ENCODE measurements around the gene COL6A1. TPM values are rescaled to one million over a fixed set of nuclear protein-coding genes. Genes with fewer than 3 reads are reported as not detected.

Gene COL6A1
- total RNA-seq, 1 experiment from 2014 or later = 193 TPM

- no peak overlapping the region for H3K9ac ChIP-seq (ENCODE audit: extremely low read depth, insufficient read length, low read length)
- no peak overlapping the region for H4K8ac ChIP-seq (replicated peaks; ENCODE audit: insufficient read length, low read depth, low read length)
- H3K56ac ChIP-seq (ENCODE audit: insufficient read length, low read depth, low read length) = no peak overlapping the region
- H3K27ac Mint-ChIP-seq = no peak overlapping the region
- no peak overlapping the region for H2BK15ac ChIP-seq (ENCODE audit: low read depth, low read length)
- H4K91ac ChIP-seq (ENCODE audit: insufficient read length, low read depth, low read length) = no peak overlapping the region
- H2AFZ ChIP-seq (ENCODE audit: low read length) = no peak overlapping the region
- H3K23ac ChIP-seq (ENCODE audit: insufficient read length, low read depth, low read length) = no peak overlapping the region
- H3K4me2 ChIP-seq (ENCODE audit: insufficient read depth, insufficient read length, low read length) = no peak overlapping the region
- H3K9me3 ChIP-seq (ENCODE audit: control insufficient read depth, low read depth, low read length) = no peaks in the 10 kb centered on the region
- no peak overlapping the region for H3K27ac ChIP-seq (ENCODE audit: insufficient read length, low read depth, low read length)
- no peak overlapping the region for H3T11ph ChIP-seq (ENCODE audit: low read length)
- no peaks in the 10 kb centered on the region for H3K79me1 ChIP-seq (ENCODE audit: insufficient read depth, low read depth, low read length, poor library complexity, severe bottlenecking)
- H2BK5ac ChIP-seq (ENCODE audit: insufficient read length, low read length) = no peak overlapping the region
- peaks cover 14 to 22% of the 10 kb centered on the region in 2 experiments for H3K4me1 Mint-ChIP-seq
- DNase-seq = no peak
- H3K9me3 Mint-ChIP-seq = no peaks in the 10 kb centered on the region; a peak in 1 of 5 replicates
- H2BK120ac ChIP-seq (ENCODE audit: low read depth, low read length, poor library complexity, severe bottlenecking) = no peak overlapping the region
- H4K20me1 ChIP-seq (ENCODE audit: control insufficient read depth, insufficient read depth, insufficient read length) = no peaks in the 10 kb centered on the region
- H3K18ac ChIP-seq (ENCODE audit: insufficient read length, low read depth, low read length) = no peak overlapping the region
- no peaks in the 10 kb centered on the region for H3K79me2 ChIP-seq (ENCODE audit: insufficient read depth, low read length)
- no peak overlapping the region for H2BK20ac ChIP-seq (ENCODE audit: low read depth, low read length, poor library complexity, severe bottlenecking)
- no peaks in the 10 kb centered on the region for H3K23me2 ChIP-seq (ENCODE audit: insufficient read length, low read depth, low read length, poor library complexity, severe bottlenecking)
- no peak overlapping the region for H4K5ac ChIP-seq (ENCODE audit: insufficient read length, low read depth, low read length)
- H3K4me1 ChIP-seq (ENCODE audit: insufficient read depth, low read length) = no peaks in the 10 kb centered on the region
- H3K4ac ChIP-seq (ENCODE audit: low read depth, low read length) = no peak overlapping the region
- H2AK5ac ChIP-seq (ENCODE audit: insufficient read length, low read length) = no peak overlapping the region
- H3K4me3 Mint-ChIP-seq = no peak overlapping the region; a peak in 1 of 5 replicates
- H3K36me3 Mint-ChIP-seq (ENCODE audit: insufficient read depth in 1 of 3, low read depth in 3 of 3) = no peaks in the 10 kb centered on the region
- no peak overlapping the region for H3K14ac ChIP-seq (ENCODE audit: insufficient read depth, low read length)
- WGBS (ENCODE audit: extremely low coverage, insufficient read length, low lambda C conversion rate) = no CpG with 5 or more reads among the region's 16 CpGs
- no peaks in the 10 kb centered on the region for H3K27me3 ChIP-seq (ENCODE audit: insufficient read depth, low read length)
- no peak for TF ChIP-seq CTCF (conservative IDR thresholded peaks at IDR 0.05)
- peaks cover 29% of the 10 kb centered on the region for H3K27me3 Mint-ChIP-seq (ENCODE audit: low read depth)
- H2BK12ac ChIP-seq (ENCODE audit: insufficient read length, low read depth, low read length) = no peak overlapping the region
Observed at GRCh38 chr21:45947716-45948255, 33.8 kb upstream of the COL6A1 start.
